GM18526 (cell line): ENCODE data around the gene CAPN11.

Experiments
- POLR2A ChIP-seq: IDR thresholded peaks from 3 replicates; pipeline ENCODE4 v1.6.1; 2011; ENCODE audit not compliant: insufficient read length; ENCODE audit errors: extremely low read depth

CAPN11 gene

DNA sequence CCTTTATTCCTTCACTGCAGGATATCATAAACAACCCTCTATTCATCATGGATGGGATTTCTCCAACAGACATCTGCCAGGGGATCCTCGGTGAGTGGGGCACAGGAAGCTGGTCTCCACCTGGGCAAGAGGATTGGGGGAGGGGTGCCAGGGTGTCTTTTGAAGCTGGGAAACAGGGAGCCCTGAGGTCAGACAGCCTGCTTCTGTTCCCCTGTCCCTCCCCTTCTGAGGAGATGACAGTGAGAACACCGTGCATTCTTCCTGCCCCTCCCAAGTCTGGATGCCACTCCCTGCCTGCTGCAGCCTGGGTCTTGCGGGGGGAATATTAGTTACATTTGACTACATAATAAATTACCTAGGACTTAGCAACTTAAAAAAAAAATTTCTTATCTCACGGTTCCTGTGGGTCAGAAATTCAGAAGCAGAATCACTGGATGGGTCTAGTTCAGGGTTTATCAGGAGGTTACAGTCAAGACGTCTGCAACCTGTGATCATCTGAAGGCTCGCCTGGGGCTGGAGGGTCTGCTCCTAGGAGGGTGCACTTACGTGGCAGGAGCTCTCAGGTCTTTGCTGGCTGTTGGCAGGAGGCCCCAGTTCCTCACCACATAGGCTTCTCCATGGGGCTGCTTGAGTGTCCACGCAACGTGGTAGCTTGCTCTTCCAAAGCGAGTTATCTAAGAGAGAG, 11.4 kb downstream of the CAPN11 start:
- TF ChIP-seq POLR2A: no peak

DNA sequence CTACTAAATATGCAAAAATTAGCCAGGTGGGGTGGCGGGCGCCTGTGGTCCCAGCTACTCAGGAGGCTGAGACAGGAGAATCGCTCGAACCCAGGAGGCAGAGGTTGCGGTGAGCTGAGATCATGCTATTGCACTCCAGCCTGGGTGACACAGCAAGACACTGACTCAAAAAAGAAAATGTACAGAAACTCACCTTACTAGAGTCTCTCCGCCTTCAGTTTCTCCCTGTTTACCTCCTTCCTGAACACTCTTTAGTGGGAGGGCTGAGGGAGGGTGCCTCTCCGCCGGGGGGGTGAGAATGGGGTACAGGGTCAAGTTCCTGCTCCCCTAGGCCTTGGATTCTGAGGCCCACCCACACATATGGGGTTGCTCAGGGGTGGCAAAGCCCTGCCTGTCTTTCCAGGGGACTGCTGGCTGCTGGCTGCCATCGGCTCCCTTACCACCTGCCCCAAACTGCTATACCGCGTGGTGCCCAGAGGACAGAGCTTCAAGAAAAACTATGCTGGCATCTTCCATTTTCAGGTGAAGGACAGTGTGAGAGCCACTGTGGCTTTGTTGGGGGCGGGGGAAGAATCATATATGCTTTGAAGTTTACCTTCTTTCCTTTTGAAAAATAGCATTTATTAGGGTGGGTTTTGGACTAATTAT, 13.4 kb downstream of the CAPN11 start:
- no peak for TF ChIP-seq POLR2A

DNA sequence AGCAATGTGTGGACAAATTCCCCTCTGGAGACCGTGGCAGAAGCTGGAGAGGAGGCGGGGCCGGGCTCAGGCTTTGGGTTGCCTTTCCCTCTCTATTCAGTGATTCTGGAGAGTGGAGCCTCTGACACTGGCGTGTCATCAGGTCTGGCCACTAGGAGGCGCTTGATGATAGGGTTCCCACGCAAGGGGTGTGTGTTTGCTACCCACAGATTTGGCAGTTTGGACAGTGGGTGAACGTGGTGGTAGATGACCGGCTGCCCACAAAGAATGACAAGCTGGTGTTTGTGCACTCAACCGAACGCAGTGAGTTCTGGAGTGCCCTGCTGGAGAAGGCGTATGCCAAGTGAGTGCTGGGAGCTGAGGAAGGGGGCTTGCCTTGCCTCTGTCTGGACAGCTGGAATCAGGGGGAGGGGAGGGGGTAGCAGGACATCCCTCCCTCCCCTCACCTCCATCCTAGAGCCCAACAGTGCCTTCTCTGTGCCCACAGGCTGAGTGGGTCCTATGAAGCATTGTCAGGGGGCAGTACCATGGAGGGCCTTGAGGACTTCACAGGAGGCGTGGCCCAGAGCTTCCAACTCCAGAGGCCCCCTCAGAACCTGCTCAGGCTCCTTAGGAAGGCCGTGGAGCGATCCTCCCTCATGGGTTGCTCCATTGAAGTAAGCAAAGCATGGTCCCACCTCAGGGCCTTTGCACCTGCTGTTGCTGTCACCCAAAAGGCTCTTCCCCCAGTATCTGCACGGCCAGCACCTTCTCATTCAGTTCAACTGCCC, 14.3 kb downstream of the CAPN11 start:
- no peak for TF ChIP-seq POLR2A

DNA sequence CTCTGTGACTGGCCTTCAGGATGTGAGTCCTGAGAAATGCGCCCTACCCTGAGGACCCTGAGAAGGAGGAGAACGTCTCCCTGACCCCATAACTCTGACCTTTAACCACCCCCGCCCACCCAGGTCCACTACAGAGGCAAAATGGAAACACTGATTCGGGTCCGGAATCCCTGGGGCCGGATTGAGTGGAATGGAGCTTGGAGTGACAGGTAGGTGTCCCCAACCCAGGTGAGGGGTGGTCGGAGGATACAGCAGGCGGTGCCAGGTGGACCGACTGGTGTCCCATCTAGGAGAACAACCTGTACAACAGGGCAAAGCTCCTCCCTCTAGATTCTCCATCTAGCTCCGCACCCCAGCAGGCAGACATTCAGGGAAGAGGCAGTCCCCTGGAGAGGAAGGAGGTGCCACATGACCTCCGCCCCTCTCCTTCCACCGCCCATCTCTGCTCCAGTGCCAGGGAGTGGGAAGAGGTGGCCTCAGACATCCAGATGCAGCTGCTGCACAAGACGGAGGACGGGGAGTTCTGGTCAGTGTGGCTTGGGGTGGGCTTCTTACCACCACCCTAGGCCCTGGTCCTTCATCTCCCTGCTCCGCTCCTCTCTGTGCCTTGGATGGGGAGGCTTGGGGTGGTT, 17.6 kb downstream of the CAPN11 start:
- TF ChIP-seq POLR2A: no peak

DNA sequence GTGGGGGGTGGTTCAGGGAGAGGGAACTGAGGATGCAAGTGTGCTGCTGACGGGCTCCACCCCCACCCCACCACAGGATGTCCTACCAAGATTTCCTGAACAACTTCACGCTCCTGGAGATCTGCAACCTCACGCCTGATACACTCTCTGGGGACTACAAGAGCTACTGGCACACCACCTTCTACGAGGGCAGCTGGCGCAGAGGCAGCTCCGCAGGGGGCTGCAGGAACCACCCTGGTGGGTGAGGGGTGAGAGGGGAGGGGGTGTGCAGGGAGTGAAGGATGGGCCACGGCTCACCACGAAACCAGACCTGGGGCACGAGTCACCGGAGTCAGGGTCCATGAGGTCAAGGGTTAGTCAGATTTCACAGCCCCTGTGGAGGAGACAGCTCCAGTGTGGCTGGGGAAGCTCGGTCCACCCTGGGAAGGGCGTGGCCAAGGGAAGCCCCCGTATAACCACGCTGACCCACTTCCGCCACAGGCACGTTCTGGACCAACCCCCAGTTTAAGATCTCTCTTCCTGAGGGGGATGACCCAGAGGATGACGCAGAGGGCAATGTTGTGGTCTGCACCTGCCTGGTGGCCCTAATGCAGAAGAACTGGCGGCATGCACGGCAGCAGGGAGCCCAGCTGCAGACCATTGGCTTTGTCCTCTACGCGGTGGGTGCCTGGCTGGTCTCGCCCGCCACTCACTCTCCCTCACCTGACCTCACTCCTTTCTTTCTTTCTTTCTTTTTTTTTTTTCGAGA, 18.3 kb downstream of the CAPN11 start:
- TF ChIP-seq POLR2A: no peak

DNA sequence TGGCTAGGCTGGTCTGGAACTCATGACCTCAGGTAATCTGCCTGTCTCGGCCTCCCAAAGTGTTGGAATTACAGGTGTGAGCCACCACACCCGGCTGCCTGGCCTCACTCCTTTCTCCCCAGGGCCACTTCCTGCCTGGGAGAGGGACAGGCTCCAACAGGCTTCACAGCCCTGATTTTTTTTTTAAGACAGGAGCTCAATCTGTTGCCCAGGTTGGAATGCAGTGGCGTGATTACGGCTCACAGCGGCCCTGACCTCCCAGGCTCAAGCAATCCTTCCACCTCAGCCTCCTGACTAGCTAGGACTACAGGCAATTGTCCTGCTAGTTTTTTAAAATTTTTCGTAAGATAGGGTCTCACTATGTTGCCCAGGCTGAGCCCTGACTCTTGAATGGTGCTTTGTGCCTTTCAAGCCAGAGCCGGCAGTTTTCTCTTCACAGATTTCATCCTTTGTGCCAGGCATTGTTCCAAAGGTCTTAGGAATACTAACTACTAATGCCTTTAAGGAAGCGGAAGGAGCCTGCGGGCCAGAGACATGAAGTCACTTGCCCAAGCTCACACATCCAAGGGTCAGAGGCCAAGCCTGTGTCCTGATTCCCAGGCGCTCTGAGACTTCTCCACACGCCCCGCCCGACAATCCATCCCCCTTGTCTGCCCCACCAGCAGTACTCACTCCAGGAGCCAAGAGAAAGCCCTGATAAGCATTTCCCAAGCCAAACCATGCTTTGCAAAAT, 19.2 kb downstream of the CAPN11 start:
- no peak for TF ChIP-seq POLR2A

DNA sequence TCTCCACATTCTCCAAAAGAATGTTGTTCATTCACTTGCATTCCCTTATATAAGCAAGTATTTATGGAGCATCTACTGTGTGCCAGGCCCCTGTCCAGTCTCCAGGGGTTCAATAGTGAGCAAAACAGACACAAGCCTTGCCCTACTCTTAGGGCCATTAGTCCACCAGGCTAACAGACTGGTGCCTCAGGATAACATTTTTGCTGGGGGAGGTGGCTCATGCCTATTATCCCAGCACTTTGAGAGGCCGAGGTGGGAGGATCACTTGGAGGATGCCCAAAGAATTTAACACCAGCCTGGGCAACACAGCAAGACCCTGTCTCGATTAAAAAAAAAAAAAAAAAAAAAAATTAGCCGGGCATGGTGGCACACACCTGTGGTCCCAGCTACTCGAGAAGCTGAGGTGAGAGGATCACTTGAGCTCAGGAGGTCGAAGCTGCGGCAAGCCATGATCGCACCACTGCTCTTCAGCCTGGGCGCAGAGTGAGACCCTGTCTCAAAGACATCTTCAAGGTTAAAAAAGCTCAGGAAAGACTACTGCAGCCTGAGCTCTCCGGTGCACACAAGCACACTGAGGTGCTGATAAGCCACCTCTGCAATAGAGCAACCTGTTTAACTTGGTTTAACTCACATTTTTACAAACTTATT, 19.9 kb downstream of the CAPN11 start:
- no peak for TF ChIP-seq POLR2A

DNA sequence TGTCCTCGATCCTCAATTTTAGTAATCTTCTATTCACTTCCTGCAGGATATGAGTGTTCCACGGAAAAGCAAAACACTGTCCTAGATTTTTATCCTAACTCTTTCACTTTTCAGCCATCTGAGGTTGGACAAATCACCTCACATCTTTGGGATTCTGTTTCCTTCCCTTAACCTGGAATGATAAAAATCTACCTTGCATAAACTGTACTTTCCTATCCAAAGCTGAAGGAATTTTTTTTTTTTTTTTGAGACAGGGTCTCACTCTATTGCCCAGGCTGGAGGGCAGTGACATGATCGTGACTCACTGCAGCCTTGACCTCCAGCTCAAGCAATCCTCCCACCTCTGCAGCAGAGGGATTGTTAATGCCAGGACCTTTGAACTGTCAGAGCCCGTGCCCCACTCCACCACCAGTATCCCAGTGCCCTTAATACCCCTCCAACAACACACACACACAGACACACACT, 20.5 kb downstream of the CAPN11 start:
- TF ChIP-seq POLR2A: no peak

DNA sequence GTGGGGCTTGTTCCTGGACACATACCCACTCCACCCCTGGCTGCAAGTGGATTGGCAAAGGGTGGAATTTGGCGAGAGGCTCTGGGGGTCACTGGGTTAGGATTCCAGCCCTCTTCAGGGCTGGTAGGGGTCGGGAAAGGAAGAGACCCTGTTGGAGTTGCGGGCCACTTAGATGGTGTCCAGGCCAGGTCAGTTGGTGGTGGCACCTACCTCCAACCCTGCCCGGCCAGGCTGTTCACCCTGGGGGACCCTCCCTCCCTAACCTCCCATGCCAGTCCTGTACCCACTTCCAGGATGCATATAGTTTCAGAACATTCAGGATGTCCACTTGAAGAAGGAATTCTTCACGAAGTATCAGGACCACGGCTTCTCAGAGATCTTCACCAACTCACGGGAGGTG, 21.0 kb downstream of the CAPN11 start:
- no peak for TF ChIP-seq POLR2A

DNA sequence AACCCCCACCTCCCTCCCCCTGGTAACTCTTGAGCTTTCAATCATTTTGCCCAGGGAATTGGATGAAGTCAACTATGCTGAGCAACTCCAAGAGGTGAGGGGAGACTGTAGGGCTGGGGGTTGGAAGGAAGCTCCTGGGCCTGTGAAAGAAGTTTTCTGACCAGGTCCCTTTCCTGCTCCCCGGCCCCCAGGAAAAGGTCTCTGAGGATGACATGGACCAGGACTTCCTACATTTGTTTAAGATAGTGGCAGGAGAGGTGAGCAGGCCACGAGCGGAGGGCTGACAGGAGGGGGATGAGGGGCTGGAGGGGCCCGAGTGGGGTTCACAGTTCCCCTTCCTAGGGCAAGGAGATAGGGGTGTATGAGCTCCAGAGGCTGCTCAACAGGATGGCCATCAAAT, 21.8 kb downstream of the CAPN11 start:
- no peak for TF ChIP-seq POLR2A

DNA sequence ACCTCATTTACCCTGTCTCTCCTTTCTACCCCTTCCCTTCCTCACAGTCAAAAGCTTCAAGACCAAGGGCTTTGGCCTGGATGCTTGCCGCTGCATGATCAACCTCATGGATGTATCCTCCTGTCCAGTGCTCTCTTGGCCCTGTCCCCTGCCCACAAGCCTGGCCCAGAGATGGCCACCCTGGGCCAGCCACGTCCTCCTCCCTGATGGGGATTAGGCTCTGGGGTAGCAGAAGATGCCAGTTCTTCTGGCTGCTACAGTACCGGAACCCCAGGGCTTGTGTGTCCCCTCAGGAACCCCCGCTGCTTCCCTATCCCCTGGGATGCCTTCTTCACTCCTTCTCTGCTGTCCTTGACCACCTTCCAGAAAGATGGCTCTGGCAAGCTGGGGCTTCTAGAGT, 22.3 kb downstream of the CAPN11 start:
- no peak for TF ChIP-seq POLR2A

DNA sequence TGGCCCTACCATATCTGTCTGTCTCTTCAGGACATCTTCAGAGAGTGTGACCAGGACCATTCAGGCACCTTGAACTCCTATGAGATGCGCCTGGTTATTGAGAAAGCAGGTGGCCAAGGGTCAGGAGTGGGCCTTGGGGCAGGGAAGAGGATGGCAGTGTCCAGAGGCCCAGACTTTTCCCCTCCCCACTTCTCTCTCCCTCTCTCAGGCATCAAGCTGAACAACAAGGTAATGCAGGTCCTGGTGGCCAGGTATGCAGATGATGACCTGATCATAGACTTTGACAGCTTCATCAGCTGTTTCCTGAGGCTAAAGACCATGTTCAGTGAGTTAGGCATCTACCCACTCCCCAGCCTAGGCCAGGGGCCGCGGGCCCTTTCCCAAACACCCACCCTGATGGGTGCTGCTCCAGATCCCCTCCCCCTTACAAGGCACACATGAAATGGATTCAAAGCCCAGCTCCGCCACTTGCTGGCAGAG, 24.3 kb downstream of the CAPN11 start:
- no peak for TF ChIP-seq POLR2A

DNA sequence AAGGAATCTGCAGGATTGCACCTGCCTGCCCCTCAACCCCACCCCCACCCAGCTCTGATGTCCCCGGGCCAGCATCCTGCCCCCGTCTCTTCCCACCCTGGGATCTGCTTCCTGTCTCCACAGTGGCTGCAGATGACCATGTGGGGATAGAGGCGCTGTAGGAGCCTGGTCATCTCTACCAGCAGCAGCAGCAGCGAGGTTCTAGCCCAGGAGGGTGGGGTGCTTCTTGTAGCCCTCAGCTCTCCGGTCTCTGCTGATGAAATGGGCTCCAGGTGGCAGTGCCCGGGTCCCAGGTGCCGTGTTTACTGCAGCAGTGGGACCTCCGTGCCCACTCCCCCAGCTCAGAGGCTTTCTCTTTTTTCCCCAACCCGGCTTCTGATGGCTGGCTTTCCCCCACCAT, 25.2 kb downstream of the CAPN11 start:
- no peak for TF ChIP-seq POLR2A
